ENCODE data around the gene FARS2.

- TF ChIP-seq EZH2 (IDR thresholded peaks at IDR 0.05; ENCODE audit: borderline replicate concordance, low read depth, low read length, poor library complexity, severe bottlenecking) (no peak), CTCF (conservative IDR thresholded peaks at IDR 0.05; ENCODE audit: low read depth, low read length) (no peak)
Observed at GRCh38 chr6:5497896-5498578, 236.7 kb downstream of the FARS2 start.

All from A673 (cell line).